ENCODE measurements around the gene HACL1. TPM values are rescaled to one million over a fixed set of nuclear protein-coding genes. Genes with fewer than 3 reads are reported as not detected.

The HACL1 gene
- total RNA-seq, 1 donor from 2014 or later, result 23.7 TPM

GRCh38 chr3:15556512-15556911 is 44.9 kb downstream of the HACL1 start:
- Mint-ChIP-seq H3K4me1 (ENCODE audit: unreplicated experiment) (peaks cover 3% of the 10 kb centered on the region), H3K36me3 (ENCODE audit: unreplicated experiment) (peaks cover 9% of the 10 kb centered on the region), H3K27me3 (ENCODE audit: unreplicated experiment) (no peaks in the 10 kb centered on the region), H3K4me3 (ENCODE audit: unreplicated experiment) (no peak overlapping the region), H3K27ac (ENCODE audit: unreplicated experiment) (no peak overlapping the region), H3K9me3 (ENCODE audit: unreplicated experiment) (no peaks in the 10 kb centered on the region)
- no peak for DNase-seq (ENCODE audit: extremely low spot score, unreplicated experiment)
- TF ChIP-seq CTCF (IDR thresholded peaks at IDR 0.05), result no peak

- Mint-ChIP-seq H3K27ac (ENCODE audit: unreplicated experiment) (no peak overlapping the region), H3K9me3 (ENCODE audit: unreplicated experiment) (no peaks in the 10 kb centered on the region), H3K27me3 (ENCODE audit: unreplicated experiment) (no peaks in the 10 kb centered on the region), H3K4me1 (ENCODE audit: unreplicated experiment) (peaks cover 3% of the 10 kb centered on the region), H3K36me3 (ENCODE audit: unreplicated experiment) (peaks cover 12% of the 10 kb centered on the region), H3K4me3 (ENCODE audit: unreplicated experiment) (no peak overlapping the region)
- TF ChIP-seq CTCF (IDR thresholded peaks at IDR 0.05), result no peak
- DNase-seq (ENCODE audit: extremely low spot score, unreplicated experiment), result no peak
Observed at GRCh38 chr3:15553749-15554148, 47.6 kb downstream of the HACL1 start.

GRCh38 chr3:15551902-15552301 is 49.5 kb downstream of the HACL1 start:
- H3K27ac Mint-ChIP-seq (ENCODE audit: unreplicated experiment), result no peak overlapping the region
- DNase-seq (ENCODE audit: extremely low spot score, unreplicated experiment), result no peak
- TF ChIP-seq CTCF (IDR thresholded peaks at IDR 0.05), result no peak
- H3K4me1 Mint-ChIP-seq (ENCODE audit: unreplicated experiment), result no peaks in the 10 kb centered on the region
- H3K36me3 Mint-ChIP-seq (ENCODE audit: unreplicated experiment), result peaks cover 17% of the 10 kb centered on the region
- no peaks in the 10 kb centered on the region for H3K27me3 Mint-ChIP-seq (ENCODE audit: unreplicated experiment)
- no peak overlapping the region for H3K4me3 Mint-ChIP-seq (ENCODE audit: unreplicated experiment)
- peaks cover 5% of the 10 kb centered on the region for H3K9me3 Mint-ChIP-seq (ENCODE audit: unreplicated experiment)

- peaks cover 15% of the 10 kb centered on the region for H3K9me3 Mint-ChIP-seq (ENCODE audit: unreplicated experiment)
Observed at GRCh38 chr3:15549846-15550245, 51.5 kb downstream of the HACL1 start.

GRCh38 chr3:15542614-15543013 is 58.8 kb downstream of the HACL1 start:
- Mint-ChIP-seq H3K36me3 (ENCODE audit: unreplicated experiment) (peaks cover 7% of the 10 kb centered on the region), H3K27ac (ENCODE audit: unreplicated experiment) (no peak overlapping the region), H3K4me3 (ENCODE audit: unreplicated experiment) (no peak overlapping the region), H3K9me3 (ENCODE audit: unreplicated experiment) (peaks cover 15% of the 10 kb centered on the region), H3K27me3 (ENCODE audit: unreplicated experiment) (no peaks in the 10 kb centered on the region), H3K4me1 (ENCODE audit: unreplicated experiment) (no peaks in the 10 kb centered on the region)
- DNase-seq (ENCODE audit: extremely low spot score, unreplicated experiment), result no peak
- no peak for TF ChIP-seq CTCF (IDR thresholded peaks at IDR 0.05)

More at GRCh38 chr3:15549846-15550245, 51.5 kb downstream of the HACL1 start:
- H3K27ac Mint-ChIP-seq (ENCODE audit: unreplicated experiment), result no peak overlapping the region
- H3K27me3 Mint-ChIP-seq (ENCODE audit: unreplicated experiment), result no peaks in the 10 kb centered on the region
- TF ChIP-seq CTCF (IDR thresholded peaks at IDR 0.05), result no peak
- no peaks in the 10 kb centered on the region for H3K4me1 Mint-ChIP-seq (ENCODE audit: unreplicated experiment)
- H3K4me3 Mint-ChIP-seq (ENCODE audit: unreplicated experiment), result no peak overlapping the region
- DNase-seq (ENCODE audit: extremely low spot score, unreplicated experiment), result no peak
- H3K36me3 Mint-ChIP-seq (ENCODE audit: unreplicated experiment), result peaks cover 17% of the 10 kb centered on the region
